DND-41 (cell line): ENCODE measurements around the gene EPAS1.

Experiments used
- ATAC-seq: fragments of 200-7000 bp; cut with Tn5 transposase; 3 replicates; pipeline ENCODE4 v1.9.1; 2021; ENCODE audit warnings: low read depth; ENCODE audit not compliant: insufficient read depth
- DNase-seq: peaks from one replicate; pipeline ENCODE4 v3.0.0-alpha.2; 2020
- H2AFZ ChIP-seq: 2 replicates; pipeline ENCODE4 v1.6.0; 2012; ENCODE audit warnings: low read depth, low read length
- H3K27ac ChIP-seq: 2 replicates; pipeline ENCODE4 v1.5.1; 2012; ENCODE audit warnings: low read length, inconsistent platforms
- H3K27me3 ChIP-seq: fragments of 200-600 bp; sonication (generic); 2 replicates; pipeline ENCODE4 v1.6.0; 2012; ENCODE audit warnings: low read length, mild to moderate bottlenecking, inconsistent platforms; ENCODE audit not compliant: insufficient read depth, poor library complexity
- H3K36me3 ChIP-seq: 2 replicates; pipeline ENCODE4 v1.5.1; 2012; ENCODE audit warnings: low read length, inconsistent platforms; ENCODE audit not compliant: insufficient read depth
- H3K4me1 ChIP-seq: 2 replicates; pipeline ENCODE4 v1.5.1; 2012; ENCODE audit warnings: mild to moderate bottlenecking, low read length; ENCODE audit not compliant: insufficient read depth
- H3K4me2 ChIP-seq: 2 replicates; pipeline ENCODE4 v1.6.0; 2012; ENCODE audit warnings: mild to moderate bottlenecking, moderate library complexity, low read length, inconsistent platforms; ENCODE audit not compliant: insufficient read depth
- H3K4me3 ChIP-seq, 2 experiments: fragments of 200-600 bp in 1 of 2; shearing (Covaris generic) in 1 of 2; 2 replicates each; pipeline ENCODE4 v1.5.1; 2012 to 2016; ENCODE audit warnings: inconsistent platforms in 2 of 2, low read length in 2 of 2, mild to moderate bottlenecking in 2 of 2, low read depth in 1 of 2, moderate library complexity in 1 of 2
- H3K79me2 ChIP-seq: 2 replicates; pipeline ENCODE4 v1.6.0; 2012; ENCODE audit warnings: low read length, inconsistent platforms; ENCODE audit not compliant: insufficient read depth
- H3K9ac ChIP-seq: 2 replicates; pipeline ENCODE4 v1.6.0; 2012; ENCODE audit warnings: low read depth, mild to moderate bottlenecking, inconsistent platforms, low read length, moderate library complexity
- H3K9me3 ChIP-seq: 2 replicates; pipeline ENCODE4 v1.5.1; 2012; ENCODE audit warnings: low read length, moderate library complexity, mild to moderate bottlenecking, inconsistent platforms; ENCODE audit not compliant: insufficient read depth, severe bottlenecking
- H4K20me1 ChIP-seq: 2 replicates; pipeline ENCODE4 v1.6.0; 2012; ENCODE audit warnings: low read length; ENCODE audit not compliant: insufficient read depth
- EZH2 ChIP-seq: IDR thresholded peaks from 3 replicates; pipeline ENCODE4 v1.6.1; 2012; ENCODE audit warnings: borderline replicate concordance, low read depth, mild to moderate bottlenecking, moderate library complexity, low read length, inconsistent platforms; ENCODE audit not compliant: severe bottlenecking
- TF ChIP-seq, protein P1 (sequence below): IDR thresholded peaks from 2 replicates; pipeline ENCODE4 v1.5.1; 2012; ENCODE audit warnings: borderline replicate concordance, low read length, moderate library complexity, mild to moderate bottlenecking; ENCODE audit not compliant: poor library complexity, severe bottlenecking; ENCODE audit errors: extremely low read depth

The EPAS1 gene

DNA sequence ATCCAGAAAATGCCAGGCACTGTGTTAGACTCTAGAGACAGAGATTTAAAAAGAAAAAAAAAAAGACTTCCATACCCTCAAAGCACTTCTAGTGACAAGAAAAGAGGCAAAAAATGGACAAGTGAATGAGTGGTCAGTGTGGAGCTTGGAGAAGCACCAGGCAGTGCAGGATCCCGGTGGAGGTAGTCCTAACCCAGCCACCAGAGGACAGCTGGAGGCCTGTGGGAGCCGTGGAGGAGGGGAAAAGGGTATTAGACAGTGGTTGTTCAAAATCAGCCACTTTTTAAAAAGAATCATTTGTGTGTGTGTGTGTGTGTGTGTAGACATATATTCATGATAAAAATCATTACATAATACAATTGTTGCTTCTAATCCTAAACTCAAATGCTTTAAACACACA is 32.8 kb upstream of the EPAS1 start:
- H3K79me2 ChIP-seq, result no peaks in the 10 kb centered on the region
- TF ChIP-seq EZH2, result no peak
- TF ChIP-seq, protein P1, sequence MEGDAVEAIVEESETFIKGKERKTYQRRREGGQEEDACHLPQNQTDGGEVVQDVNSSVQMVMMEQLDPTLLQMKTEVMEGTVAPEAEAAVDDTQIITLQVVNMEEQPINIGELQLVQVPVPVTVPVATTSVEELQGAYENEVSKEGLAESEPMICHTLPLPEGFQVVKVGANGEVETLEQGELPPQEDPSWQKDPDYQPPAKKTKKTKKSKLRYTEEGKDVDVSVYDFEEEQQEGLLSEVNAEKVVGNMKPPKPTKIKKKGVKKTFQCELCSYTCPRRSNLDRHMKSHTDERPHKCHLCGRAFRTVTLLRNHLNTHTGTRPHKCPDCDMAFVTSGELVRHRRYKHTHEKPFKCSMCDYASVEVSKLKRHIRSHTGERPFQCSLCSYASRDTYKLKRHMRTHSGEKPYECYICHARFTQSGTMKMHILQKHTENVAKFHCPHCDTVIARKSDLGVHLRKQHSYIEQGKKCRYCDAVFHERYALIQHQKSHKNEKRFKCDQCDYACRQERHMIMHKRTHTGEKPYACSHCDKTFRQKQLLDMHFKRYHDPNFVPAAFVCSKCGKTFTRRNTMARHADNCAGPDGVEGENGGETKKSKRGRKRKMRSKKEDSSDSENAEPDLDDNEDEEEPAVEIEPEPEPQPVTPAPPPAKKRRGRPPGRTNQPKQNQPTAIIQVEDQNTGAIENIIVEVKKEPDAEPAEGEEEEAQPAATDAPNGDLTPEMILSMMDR, result no peak
- ATAC-seq, result no peak

DNA sequence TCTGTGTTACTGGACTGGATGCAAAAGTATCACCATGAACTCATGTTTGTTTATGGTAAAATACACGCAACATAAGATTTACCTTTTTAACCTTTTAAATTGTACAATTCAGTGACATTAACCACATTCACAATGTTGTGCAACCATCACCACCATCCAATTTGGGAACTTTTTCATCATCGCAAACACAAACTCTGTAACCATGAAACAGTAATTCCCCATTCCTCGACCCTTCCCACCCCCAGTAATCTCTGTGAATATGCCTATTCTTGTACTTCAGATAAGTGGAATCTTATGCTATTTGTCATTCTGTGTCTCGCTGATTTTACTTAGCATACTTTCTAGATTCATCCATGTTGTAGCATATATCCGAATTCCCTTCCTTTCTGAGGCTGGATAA is 31.1 kb upstream of the EPAS1 start:
- Histone ChIP-seq H3K79me2 (no peaks in the 10 kb centered on the region), H3K36me3 (no peaks in the 10 kb centered on the region), H3K9me3 (no peaks in the 10 kb centered on the region), H3K27me3 (no peaks in the 10 kb centered on the region), H4K20me1 (no peaks in the 10 kb centered on the region), H3K27ac (no peak overlapping the region), H3K4me1 (peaks cover 9% of the 10 kb centered on the region), H3K4me2 (no peak overlapping the region), H3K4me3 (no peak overlapping the region), H3K9ac (no peak overlapping the region), H2AFZ (no peak overlapping the region)
- TF ChIP-seq, protein P1, result no peak
- no peak for TF ChIP-seq EZH2
- ATAC-seq, result no peak
- DNase-seq, result no peak

More for the DNA sequence above, 32.8 kb upstream of the EPAS1 start:
- Histone ChIP-seq H3K4me2 (no peak overlapping the region), H3K4me3 (no peak overlapping the region), H3K4me1 (peaks cover 6% of the 10 kb centered on the region), H3K36me3 (no peaks in the 10 kb centered on the region), H3K27me3 (no peaks in the 10 kb centered on the region), H3K27ac (no peak overlapping the region), H4K20me1 (no peaks in the 10 kb centered on the region), H3K9me3 (no peaks in the 10 kb centered on the region), H2AFZ (no peak overlapping the region), H3K9ac (no peak overlapping the region)
- DNase-seq, result no peak

DNA sequence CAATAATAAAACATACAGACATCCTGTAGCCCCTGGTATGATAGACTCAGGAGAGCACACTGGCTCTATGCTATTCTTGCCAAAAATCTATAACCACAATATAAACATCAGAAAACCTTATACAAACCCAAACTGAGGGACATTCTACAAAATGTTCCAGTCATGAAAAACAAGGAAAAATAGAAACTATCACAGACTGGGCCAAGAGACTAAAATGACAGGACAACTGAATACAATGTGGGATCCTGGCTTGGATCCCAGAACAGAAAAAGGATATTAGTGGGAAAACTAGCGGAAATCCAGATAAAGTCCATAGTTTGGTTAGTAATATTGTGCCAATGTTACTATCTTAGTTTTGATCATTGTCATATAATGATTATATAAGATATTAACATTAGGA is 29.6 kb upstream of the EPAS1 start:
- TF ChIP-seq, protein P1, result no peak
- no peaks in the 10 kb centered on the region for H3K27me3 ChIP-seq

DNA sequence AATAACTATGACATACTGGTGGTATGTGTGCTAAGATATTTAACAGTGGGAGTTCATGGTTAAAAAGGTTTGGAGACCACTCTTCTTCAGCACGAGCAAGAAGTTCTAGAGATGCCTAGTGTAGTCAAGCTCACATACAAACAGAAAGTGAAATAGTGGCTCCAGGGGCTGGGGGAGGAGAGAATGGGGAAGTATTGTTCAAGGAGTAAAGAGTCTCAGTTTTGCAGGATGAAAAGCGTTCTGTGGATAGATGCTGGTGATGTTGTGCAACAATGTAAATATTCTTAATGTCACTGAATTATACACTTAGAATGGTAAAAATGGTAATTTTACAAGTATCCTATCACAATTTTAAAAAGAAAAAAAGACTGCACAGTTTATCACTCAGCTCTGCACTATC is 29.0 kb upstream of the EPAS1 start:
- Histone ChIP-seq H3K4me2 (no peak overlapping the region), H3K36me3 (no peaks in the 10 kb centered on the region), H3K27ac (no peak overlapping the region), H3K79me2 (no peaks in the 10 kb centered on the region), H3K27me3 (no peaks in the 10 kb centered on the region), H2AFZ (no peak overlapping the region), H3K4me1 (peaks cover 9% of the 10 kb centered on the region), H3K4me3 (no peak overlapping the region), H4K20me1 (no peaks in the 10 kb centered on the region), H3K9me3 (no peaks in the 10 kb centered on the region), H3K9ac (no peak overlapping the region)
- peak; percentile 29 for DNase-seq
- ATAC-seq, result peak; percentile 85
- TF ChIP-seq, protein P1, result no peak
- TF ChIP-seq EZH2, result no peak

More for the DNA sequence above, 29.6 kb upstream of the EPAS1 start:
- Histone ChIP-seq H3K4me3 (no peak overlapping the region), H3K4me1 (peaks cover 9% of the 10 kb centered on the region), H3K36me3 (no peaks in the 10 kb centered on the region), H4K20me1 (no peaks in the 10 kb centered on the region), H3K9ac (no peak overlapping the region), H3K9me3 (no peaks in the 10 kb centered on the region), H3K4me2 (no peak overlapping the region), H2AFZ (no peak overlapping the region), H3K27ac (no peak overlapping the region), H3K79me2 (no peaks in the 10 kb centered on the region)
- no peak for DNase-seq
- no peak for ATAC-seq
